ENCODE results near the gene CCDC9. TPM values are rescaled to one million over a fixed set of nuclear protein-coding genes. Genes with fewer than 3 reads are reported as not detected.
"Not testable (repeated sequence)": the region's sequence is repeated elsewhere in the genome, so short reads cannot be mapped to it uniquely, and the experiment has no call there.

The CCDC9 gene
- total RNA-seq, 1 experiment from 2014 or later, result 22.2 TPM

GRCh38 chr19:47257411-47258169 lies 1.3 kb downstream of the CCDC9 start:
- in situ Hi-C loops (cut with HindIII; ENCODE audit: low sequenced_read_pairs), result no loop called here
- no peak for DNase-seq (ENCODE audit: low spot score)

GRCh38 chr19:47258434-47258833 lies 2.1 kb downstream of the CCDC9 start:
- in situ Hi-C loops (cut with HindIII; ENCODE audit: low sequenced_read_pairs), result no loop called here
- DNase-seq (ENCODE audit: low spot score), result no peak

GRCh38 chr19:47258895-47259555 lies 2.7 kb downstream of the CCDC9 start:
- in situ Hi-C loops (cut with HindIII; ENCODE audit: low sequenced_read_pairs), result no loop called here

GRCh38 chr19:47260476-47260875 lies 4.2 kb downstream of the CCDC9 start:
- in situ Hi-C loops (cut with HindIII; ENCODE audit: low sequenced_read_pairs), result no loop called here
- DNase-seq (ENCODE audit: low spot score), result no peak

More at GRCh38 chr19:47258895-47259555, 2.7 kb downstream of the CCDC9 start:
- no peak for DNase-seq (ENCODE audit: low spot score)

- DNase-seq (ENCODE audit: low spot score); in situ Hi-C loops (cut with HindIII; ENCODE audit: low sequenced_read_pairs): not testable (repeated sequence)
Observed at GRCh38 chr19:47261946-47262793, 5.8 kb downstream of the CCDC9 start.

DNA sequence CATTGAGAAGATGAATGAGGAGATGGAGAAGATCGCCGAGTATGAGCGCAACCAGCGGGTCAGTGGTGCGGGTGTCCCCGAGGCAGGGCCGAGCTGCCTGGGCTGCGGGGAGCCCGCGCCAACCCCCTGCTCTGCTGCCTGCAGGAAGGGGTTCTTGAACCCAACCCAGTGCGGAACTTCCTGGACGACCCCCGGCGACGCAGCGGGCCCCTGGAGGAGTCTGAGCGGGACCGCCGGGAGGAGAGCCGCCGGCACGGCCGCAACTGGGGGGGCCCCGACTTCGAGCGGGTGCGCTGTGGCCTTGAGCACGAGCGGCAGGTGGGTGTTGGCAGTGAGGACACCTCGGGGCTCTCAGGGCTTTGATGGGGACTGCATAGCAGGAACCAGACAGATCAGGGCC lies 8.3 kb downstream of the CCDC9 start:
- DNase-seq (ENCODE audit: low spot score), result no peak
- in situ Hi-C loops (cut with HindIII; ENCODE audit: low sequenced_read_pairs), result no loop called here

- in situ Hi-C loops (cut with HindIII; ENCODE audit: low sequenced_read_pairs), result no loop called here
- DNase-seq (ENCODE audit: low spot score), result no peak
Observed at GRCh38 chr19:47266401-47266941, 10.1 kb downstream of the CCDC9 start.

- peak; percentile 19 for DNase-seq (ENCODE audit: low spot score)
- in situ Hi-C loops (cut with HindIII; ENCODE audit: low sequenced_read_pairs), result no loop called here
Observed at GRCh38 chr19:47267350-47267759, 11.0 kb downstream of the CCDC9 start.

DNA sequence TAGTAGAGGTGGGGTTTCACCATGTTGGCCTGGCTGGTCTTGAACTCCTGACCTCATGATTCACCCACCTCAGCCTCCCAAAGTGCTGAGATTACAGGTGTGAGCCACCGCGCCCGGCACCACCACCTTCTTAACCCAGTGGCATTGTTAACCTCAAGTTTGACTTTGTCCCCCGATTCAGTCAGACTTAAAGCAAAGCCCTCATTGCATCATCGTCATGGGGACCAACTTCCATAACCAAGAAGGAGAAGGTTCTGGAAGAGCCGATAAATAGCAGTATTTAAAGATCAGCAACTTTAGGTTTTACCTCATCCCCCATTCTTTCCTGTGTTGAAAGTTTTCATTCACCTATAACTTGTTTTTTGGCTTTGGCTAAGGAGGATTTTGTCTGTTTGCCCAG lies 11.7 kb downstream of the CCDC9 start:
- no peak for DNase-seq (ENCODE audit: low spot score)
- in situ Hi-C loops (cut with HindIII; ENCODE audit: low sequenced_read_pairs), result no loop called here

DNA sequence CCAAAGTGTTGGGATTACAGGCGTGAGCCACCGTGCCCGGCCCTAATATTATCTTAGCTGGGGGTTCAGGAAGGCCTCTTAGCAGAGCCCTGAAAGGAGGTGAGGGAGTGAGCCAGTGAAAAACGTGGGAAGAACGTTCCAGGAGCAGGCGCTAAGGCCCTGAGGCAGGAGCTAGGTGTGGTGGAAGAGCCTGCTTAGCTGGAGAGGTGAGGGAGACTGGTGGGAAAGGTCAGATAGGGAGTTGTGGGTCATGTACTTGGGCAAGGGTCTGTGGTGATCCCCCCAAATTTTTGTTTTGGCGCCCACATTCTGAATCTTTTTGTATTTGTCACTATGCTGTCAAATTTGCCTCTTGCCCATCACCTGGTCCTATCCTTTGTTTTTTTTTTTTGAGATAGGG lies 13.3 kb downstream of the CCDC9 start:
- in situ Hi-C loops (cut with HindIII; ENCODE audit: low sequenced_read_pairs), result no loop called here
- no peak for DNase-seq (ENCODE audit: low spot score)

DNA sequence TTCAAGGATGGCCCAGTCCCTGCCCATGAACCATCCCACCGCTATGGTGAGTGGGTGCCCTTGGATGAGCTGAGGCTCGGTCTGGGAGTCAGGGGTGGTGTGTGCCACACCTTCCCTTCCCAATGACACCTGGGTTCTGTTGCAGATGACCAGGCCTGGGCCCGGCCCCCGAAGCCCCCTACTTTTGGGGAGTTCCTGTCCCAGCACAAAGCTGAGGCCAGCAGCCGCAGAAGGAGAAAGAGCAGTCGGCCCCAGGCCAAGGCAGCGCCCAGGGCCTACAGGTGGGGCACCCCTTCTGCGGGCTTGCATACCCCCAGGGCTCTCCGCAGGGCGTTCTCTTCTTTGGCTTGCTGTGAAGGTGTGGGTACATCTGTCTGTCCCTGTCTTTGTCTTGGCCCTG lies 14.1 kb downstream of the CCDC9 start:
- DNase-seq (ENCODE audit: low spot score), result no peak
- in situ Hi-C loops (cut with HindIII; ENCODE audit: low sequenced_read_pairs), result no loop called here

DNA sequence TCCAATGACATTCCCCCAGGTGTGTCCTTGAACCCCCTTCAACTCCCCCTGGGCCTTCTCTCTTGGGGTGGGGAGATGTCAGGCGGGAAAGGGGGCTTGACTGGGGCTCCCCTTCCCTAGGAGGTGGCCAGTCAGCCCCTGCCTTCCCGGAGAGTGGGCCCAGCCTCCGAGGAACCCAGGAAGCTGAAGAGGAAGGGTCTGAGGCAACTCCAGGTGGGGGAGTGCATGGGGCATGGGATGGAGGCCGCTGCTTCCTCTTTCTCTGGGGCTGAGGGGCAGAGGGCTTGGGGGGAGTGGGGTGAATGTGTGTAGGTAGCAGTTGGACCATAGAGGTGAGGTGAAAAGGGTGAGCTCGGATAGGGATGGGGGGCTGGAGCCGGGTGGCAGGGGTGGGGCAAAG lies 15.6 kb downstream of the CCDC9 start:
- no peak for DNase-seq (ENCODE audit: low spot score)
- in situ Hi-C loops (cut with HindIII; ENCODE audit: low sequenced_read_pairs), result no loop called here

- in situ Hi-C loops (cut with HindIII; ENCODE audit: low sequenced_read_pairs), result no loop called here
- peak; percentile 60 for DNase-seq (ENCODE audit: low spot score)
Observed at GRCh38 chr19:47272448-47273312, 16.4 kb downstream of the CCDC9 start.

- in situ Hi-C loops (cut with HindIII; ENCODE audit: low sequenced_read_pairs), result no loop called here
- peak; percentile 94 for DNase-seq (ENCODE audit: low spot score)
Observed at GRCh38 chr19:47273313-47274070, 17.2 kb downstream of the CCDC9 start.

GRCh38 chr19:47274071-47274890 lies 18.0 kb downstream of the CCDC9 start, which contains the start of gene INAFM1:
Gene INAFM1, plus strand, starts transcription at chr19:47274885. Its CDS starts 35 bp downstream, at chr19:47274920.
- DNase-seq (ENCODE audit: low spot score), result peak; percentile 95
- in situ Hi-C loops (cut with HindIII; ENCODE audit: low sequenced_read_pairs), result no loop called here

DNA sequence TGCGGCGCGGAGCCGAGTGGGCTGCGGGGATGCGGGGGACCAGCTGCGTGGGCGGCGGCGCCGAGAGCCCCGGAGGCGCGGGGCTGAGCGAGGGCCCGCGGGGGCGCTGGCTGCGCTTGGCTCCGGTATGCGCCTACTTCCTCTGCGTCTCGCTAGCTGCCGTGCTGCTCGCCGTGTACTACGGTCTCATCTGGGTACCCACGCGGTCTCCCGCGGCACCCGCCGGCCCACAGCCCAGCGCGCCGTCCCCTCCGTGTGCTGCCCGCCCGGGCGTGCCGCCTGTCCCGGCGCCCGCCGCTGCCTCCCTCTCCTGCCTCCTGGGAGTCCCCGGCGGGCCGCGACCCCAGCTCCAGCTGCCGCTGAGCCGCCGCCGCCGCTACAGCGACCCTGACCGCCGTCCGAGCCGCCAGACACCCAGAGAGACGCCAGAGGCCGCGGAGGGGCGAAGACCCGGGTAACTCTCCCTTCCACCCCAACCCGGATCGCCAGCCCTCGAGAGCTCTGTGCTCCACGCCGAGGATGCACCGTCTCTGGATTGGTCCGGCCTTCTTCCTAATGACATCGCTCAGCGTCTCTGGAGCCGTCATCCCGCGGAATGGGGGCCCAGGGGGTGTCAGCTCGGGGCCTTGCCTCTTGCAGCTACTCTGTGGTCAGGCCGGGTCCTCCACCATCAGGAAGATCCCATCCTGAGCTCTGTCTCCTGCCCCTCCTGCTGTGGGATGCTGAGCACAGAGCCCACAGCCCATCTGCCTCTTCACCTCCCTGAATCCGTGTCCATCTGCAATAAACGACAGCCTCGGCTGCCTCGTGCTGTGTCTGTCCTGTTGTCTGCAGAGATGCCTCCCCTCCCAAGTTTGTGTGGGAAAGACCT lies 18.8 kb downstream of the CCDC9 start:
- peak; percentile 48 for DNase-seq (ENCODE audit: low spot score)
- in situ Hi-C loops (cut with HindIII; ENCODE audit: low sequenced_read_pairs), result no loop called here
